HFFc6 (cell line): ENCODE data around the gene SULT1A1. TPM values are rescaled to one million over a fixed set of nuclear protein-coding genes. Genes with fewer than 3 reads are reported as not detected.
"Not testable (repeated sequence)": the region's sequence is repeated elsewhere in the genome, so short reads cannot be mapped to it uniquely, and the experiment has no call there.

ENCODE experiments used
- DNase-seq: peaks from one replicate; pipeline ENCODE4 v3.0.0-alpha.2; 2018
- H3K27ac Mint-ChIP-seq: 2 replicates; pipeline ENCODE4 v1.8.0; 2020; ENCODE audit warnings: mild to moderate bottlenecking, mixed read lengths
- H3K27me3 Mint-ChIP-seq: 2 replicates; pipeline ENCODE4 v1.8.0; 2021; ENCODE audit warnings: mild to moderate bottlenecking, moderate library complexity, mixed read lengths; ENCODE audit not compliant: insufficient read depth
- H3K36me3 Mint-ChIP-seq: 2 replicates; pipeline ENCODE4 v1.8.0; 2021; ENCODE audit warnings: low read depth, mixed read lengths
- H3K4me1 Mint-ChIP-seq: 2 replicates; pipeline ENCODE4 v1.8.0; 2020; ENCODE audit warnings: low read depth, mixed read lengths
- H3K4me3 Mint-ChIP-seq: 2 replicates; pipeline ENCODE4 v1.8.0; 2020; ENCODE audit warnings: mild to moderate bottlenecking, moderate library complexity, mixed read lengths
- H3K9me3 Mint-ChIP-seq: 2 replicates; pipeline ENCODE4 v1.8.0; 2020; ENCODE audit warnings: mild to moderate bottlenecking, mixed read lengths
- CTCF ChIP-seq: fragments of 200-600 bp; sonication (generic); IDR thresholded peaks from 2 replicates; pipeline ENCODE4 v1.5.0; 2021; ENCODE audit warnings: antibody characterized with exemption, mild to moderate bottlenecking
- total RNA-seq, 6 experiments: library from RNA; stranded (reverse); fragmentation: NEBNext Ultra II Directional; extraction: Animal tissue kit (Norgen Biotek cat#: 25700); gene quantifications; 2 replicates in 1 of 6; 3 replicates in 5 of 6; pipeline ENCODE4 v1.2.3, GENCODE V29; 2021

SULT1A1 gene
- total RNA-seq, 6 experiments from 2014 or later, result 0.17 to 0.30 (median 0.18) TPM; not detected in 3

DNA sequence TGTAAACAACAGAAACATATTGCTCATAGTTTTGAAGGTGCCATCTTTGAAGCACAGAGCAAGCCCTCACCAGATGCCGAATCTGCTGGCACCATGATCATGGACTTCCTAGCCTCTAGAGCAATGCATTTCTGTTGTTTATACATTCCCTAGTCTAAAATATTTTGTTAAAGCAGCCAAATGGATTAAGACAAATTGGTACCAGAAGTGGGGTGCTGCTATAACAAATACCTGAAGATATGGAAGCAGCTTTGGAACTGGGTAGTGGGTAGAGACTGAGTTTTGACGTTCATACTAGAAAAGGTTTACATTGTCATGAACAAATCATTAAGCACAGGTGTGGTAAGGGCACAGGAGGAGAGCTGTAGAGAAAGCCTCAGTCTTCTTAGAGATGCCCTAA, 42.6 kb downstream of the SULT1A1 start:
- H3K27me3 Mint-ChIP-seq, result no peaks in the 10 kb centered on the region; the same call in 1 of the 2 replicates
- no peak for DNase-seq
- peaks cover 22% of the 10 kb centered on the region for H3K36me3 Mint-ChIP-seq
- no peak overlapping the region for H3K4me3 Mint-ChIP-seq
- no peak for TF ChIP-seq CTCF
- peaks cover 7% of the 10 kb centered on the region; the same call in 1 of the 2 replicates for H3K4me1 Mint-ChIP-seq
- no peak overlapping the region for H3K27ac Mint-ChIP-seq
- peaks cover 19% of the 10 kb centered on the region for H3K9me3 Mint-ChIP-seq

DNA sequence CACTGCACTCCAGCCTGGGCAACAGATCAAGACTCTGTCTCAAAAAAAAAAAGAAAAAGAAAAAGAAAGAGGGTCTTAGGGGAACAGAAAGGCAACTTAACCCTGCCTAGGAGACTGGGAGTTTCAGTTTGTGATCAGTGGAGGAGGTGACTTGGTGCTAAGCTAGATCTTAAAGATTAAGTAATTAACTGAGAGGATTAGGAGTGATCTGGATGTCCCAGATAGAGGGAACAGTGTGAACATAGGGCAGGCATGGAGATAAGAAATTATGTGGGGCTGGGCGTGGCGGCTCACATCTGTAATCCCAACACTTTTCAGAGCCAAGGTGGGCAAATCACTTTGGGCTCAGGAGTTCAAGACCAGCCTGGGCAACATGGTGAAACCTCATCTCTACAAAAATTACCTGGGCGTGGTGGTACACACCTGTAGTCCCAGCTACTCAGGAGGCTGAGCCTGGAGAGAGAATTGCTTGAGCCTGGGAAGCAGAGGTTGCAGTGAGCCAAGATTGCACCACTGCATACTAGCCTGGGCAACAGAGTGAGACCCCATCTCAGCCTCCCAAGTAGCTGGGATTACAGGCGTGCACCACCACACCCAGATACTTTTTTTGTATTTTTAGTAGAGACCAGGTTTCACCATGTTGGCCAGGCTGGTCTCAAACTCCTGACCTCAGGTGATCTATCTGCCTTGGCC, 43.5 kb downstream of the SULT1A1 start:
- DNase-seq, H3K27me3 Mint-ChIP-seq, H3K27ac Mint-ChIP-seq, H3K4me3 Mint-ChIP-seq: not testable (repeated sequence)
- H3K36me3 Mint-ChIP-seq, result peaks cover 22% of the 10 kb centered on the region
- peaks cover 19% of the 10 kb centered on the region for H3K9me3 Mint-ChIP-seq
- peaks cover 15% of the 10 kb centered on the region for H3K4me1 Mint-ChIP-seq

- H3K36me3 Mint-ChIP-seq, result peaks cover 26% of the 10 kb centered on the region
- no peak for TF ChIP-seq CTCF
- no peak overlapping the region for H3K4me3 Mint-ChIP-seq
- H3K27me3 Mint-ChIP-seq, result 0 out of 2 replicates have a peak, but pooled peaks cover 2% of the 10 kb centered on the region
- H3K27ac Mint-ChIP-seq, result no peak overlapping the region
- no peak for DNase-seq
- peaks cover 12% of the 10 kb centered on the region for H3K4me1 Mint-ChIP-seq
- H3K9me3 Mint-ChIP-seq, result peaks cover 19% of the 10 kb centered on the region
Observed at GRCh38 chr16:28563218-28563617, 46.6 kb downstream of the SULT1A1 start.

DNA sequence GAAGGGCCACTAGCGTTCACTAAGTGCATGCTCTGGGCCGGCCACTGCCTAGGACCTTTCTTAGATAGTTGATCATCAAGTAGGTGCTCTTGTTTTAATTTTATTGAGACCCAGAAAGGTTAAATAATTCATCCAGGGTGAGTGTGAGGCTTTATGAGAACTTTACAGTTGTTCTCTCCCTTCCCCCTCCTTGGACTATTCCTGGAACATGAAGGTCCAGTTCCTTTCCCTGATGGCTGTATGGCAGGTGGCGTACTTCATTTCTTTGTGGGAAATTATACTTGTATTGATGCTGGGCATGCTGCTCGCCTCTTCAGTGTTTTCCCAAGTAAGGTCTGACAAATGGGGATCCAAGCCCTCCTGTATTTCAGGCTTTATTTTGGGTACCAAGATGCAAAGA, 47.6 kb downstream of the SULT1A1 start:
- Mint-ChIP-seq H3K27me3 (0 out of 2 replicates have a peak, but pooled peaks cover 2% of the 10 kb centered on the region), H3K9me3 (peaks cover 12% of the 10 kb centered on the region), H3K4me3 (no peak overlapping the region), H3K27ac (no peak overlapping the region), H3K36me3 (peaks cover 20% of the 10 kb centered on the region), H3K4me1 (peaks cover 12% of the 10 kb centered on the region)
- no peak for DNase-seq
- no peak for TF ChIP-seq CTCF

GRCh38 chr16:28561557-28562187, 48.2 kb downstream of the SULT1A1 start:
- Mint-ChIP-seq H3K4me1 (peaks cover 12% of the 10 kb centered on the region), H3K27ac (no peak overlapping the region), H3K4me3 (no peak overlapping the region), H3K9me3 (peaks cover 10% of the 10 kb centered on the region), H3K27me3 (0 out of 2 replicates have a peak, but pooled peaks cover 2% of the 10 kb centered on the region), H3K36me3 (peaks cover 18% of the 10 kb centered on the region)
- DNase-seq, result no peak
- no peak for TF ChIP-seq CTCF

- no peak overlapping the region for H3K27ac Mint-ChIP-seq
- peaks cover 21% of the 10 kb centered on the region for H3K4me1 Mint-ChIP-seq
- no peak for TF ChIP-seq CTCF
- H3K4me3 Mint-ChIP-seq, result no peak overlapping the region
- no peaks in the 10 kb centered on the region for H3K9me3 Mint-ChIP-seq
- peaks cover 8% of the 10 kb centered on the region; the same call in 1 of the 2 replicates for H3K36me3 Mint-ChIP-seq
- no peak for DNase-seq
- H3K27me3 Mint-ChIP-seq, result peaks cover 5% of the 10 kb centered on the region; the same call in 1 of the 2 replicates
Observed at GRCh38 chr16:28558456-28558855, 51.4 kb downstream of the SULT1A1 start.
